C4-2B (cell line): ENCODE results near the gene RAB8A.

Experiments
- H3K27ac ChIP-seq: fragments of 450-650 bp; 2 replicates; pipeline ENCODE4 v1.5.1; 2017
- ZFX ChIP-seq: fragments of 450-650 bp; IDR thresholded peaks from 2 replicates; pipeline ENCODE4 v1.6.1; 2017
- TF ChIP-seq, protein P1 (sequence below): fragments of 450-650 bp; conservative IDR thresholded peaks from 2 replicates; pipeline ENCODE4 v1.5.1; 2017; ENCODE audit warnings: mild to moderate bottlenecking

The RAB8A gene

GRCh38 chr19:16133818-16134217 lies 22.1 kb downstream of the RAB8A start:
- TF ChIP-seq ZFX: no peak
- TF ChIP-seq, protein P1, sequence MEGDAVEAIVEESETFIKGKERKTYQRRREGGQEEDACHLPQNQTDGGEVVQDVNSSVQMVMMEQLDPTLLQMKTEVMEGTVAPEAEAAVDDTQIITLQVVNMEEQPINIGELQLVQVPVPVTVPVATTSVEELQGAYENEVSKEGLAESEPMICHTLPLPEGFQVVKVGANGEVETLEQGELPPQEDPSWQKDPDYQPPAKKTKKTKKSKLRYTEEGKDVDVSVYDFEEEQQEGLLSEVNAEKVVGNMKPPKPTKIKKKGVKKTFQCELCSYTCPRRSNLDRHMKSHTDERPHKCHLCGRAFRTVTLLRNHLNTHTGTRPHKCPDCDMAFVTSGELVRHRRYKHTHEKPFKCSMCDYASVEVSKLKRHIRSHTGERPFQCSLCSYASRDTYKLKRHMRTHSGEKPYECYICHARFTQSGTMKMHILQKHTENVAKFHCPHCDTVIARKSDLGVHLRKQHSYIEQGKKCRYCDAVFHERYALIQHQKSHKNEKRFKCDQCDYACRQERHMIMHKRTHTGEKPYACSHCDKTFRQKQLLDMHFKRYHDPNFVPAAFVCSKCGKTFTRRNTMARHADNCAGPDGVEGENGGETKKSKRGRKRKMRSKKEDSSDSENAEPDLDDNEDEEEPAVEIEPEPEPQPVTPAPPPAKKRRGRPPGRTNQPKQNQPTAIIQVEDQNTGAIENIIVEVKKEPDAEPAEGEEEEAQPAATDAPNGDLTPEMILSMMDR: no peak
- H3K27ac ChIP-seq: no peak overlapping the region

- H3K27ac ChIP-seq: no peak overlapping the region
- TF ChIP-seq, protein P1: no peak
- TF ChIP-seq ZFX: no peak
These were observed 22.8 kb downstream of the RAB8A start for GRCh38 chr19:16134510-16134909.

DNA sequence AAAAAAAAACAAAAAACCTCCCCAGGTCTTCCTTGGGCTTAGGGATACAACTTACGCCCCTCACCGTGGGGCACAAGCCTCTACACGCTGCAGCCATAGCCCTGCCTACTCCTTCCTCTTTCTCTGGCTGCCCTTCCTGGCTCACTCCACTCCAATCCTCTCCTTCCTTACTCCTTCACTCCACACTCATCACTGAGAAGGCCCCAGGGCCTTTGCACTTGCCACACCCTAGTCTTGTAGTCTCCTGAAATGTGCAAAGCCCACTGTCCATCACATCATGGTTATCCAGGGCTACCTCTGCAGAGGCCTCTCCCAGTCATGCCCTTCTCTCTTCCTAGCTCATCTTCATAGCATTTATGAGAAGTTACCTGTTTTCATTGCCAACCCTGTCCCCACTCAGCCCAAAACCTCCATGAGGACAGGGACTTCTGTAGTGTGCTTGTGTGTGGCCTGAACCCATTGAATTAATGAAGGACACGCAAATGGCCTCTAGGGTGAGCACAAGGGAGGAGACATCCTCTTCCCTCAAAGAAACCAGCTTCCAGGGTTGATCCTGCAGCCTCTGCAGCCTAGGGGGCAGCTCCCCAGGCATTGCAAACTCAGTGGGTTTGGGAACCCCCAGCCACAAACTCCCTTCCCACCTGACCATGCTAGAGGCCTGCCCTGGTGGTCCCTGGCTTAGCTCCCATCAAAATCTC lies 23.9 kb downstream of the RAB8A start:
- TF ChIP-seq ZFX: no peak
- TF ChIP-seq, protein P1: no peak

GRCh38 chr19:16136185-16136999 lies 24.7 kb downstream of the RAB8A start:
- TF ChIP-seq, protein P1: no peak
- no peak for TF ChIP-seq ZFX
- no peak overlapping the region for H3K27ac ChIP-seq

More for the DNA sequence above, 23.9 kb downstream of the RAB8A start:
- no peak overlapping the region for H3K27ac ChIP-seq

DNA sequence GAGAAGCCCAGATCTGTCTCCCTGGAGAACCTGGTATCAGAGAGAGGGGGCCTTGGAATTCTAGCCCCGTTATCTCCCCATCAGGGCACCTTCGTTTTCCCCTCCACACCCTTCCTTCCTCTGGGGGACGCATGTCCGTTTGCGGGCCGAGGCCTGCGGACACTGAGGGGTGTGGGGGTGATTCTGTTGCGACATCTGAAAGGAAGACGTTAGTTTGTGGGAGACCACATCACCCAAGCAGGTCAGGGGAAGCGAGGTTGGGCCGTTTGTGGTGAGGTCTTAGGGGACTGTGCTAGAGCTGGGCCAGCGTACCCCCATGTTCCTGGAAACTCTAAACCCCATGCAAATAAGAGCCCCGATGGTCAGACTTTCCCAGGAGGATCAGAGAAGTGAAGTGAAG lies 28.1 kb downstream of the RAB8A start:
- H3K27ac ChIP-seq: no peak overlapping the region

GRCh38 chr19:16141043-16141442 lies 29.4 kb downstream of the RAB8A start:
- no peak for TF ChIP-seq ZFX
- TF ChIP-seq, protein P1: no peak
- no peak overlapping the region for H3K27ac ChIP-seq

More for the DNA sequence above, 28.1 kb downstream of the RAB8A start:
- TF ChIP-seq, protein P1: no peak

GRCh38 chr19:16142032-16142580 lies 30.4 kb downstream of the RAB8A start:
- peak overlapping the region; percentile 68; the same call in 1 of the 2 replicates for H3K27ac ChIP-seq
- TF ChIP-seq ZFX: no peak
